Adrenal gland (tissue), 12 donors: Measurements from ENCODE around the gene HOXD12. TPM values are rescaled to one million over a fixed set of nuclear protein-coding genes. Genes with fewer than 3 reads are reported as not detected.
A peak's percentile ranks its signal among the peaks of the same experiment; 100 is the strongest.

Source experiments
- DNase-seq, 7 donors: peaks; one replicate each; pipeline ENCODE4 v3.0.0-alpha.2; 2019 to 2020
- H3K27ac ChIP-seq, 5 donors: fragments of 200-600 bp; sonication (generic) in 4 of 5; 1 replicate in 3 of 5; 2 replicates in 2 of 5; pipeline versions ENCODE4 v1.5.1 to v1.8.0; 2016 to 2020; ENCODE audit warnings: mild to moderate bottlenecking in 1 of 5
- H3K27me3 ChIP-seq: fragments of 200-600 bp; 2 replicates; pipeline ENCODE4 v1.8.0; 2021
- H3K36me3 ChIP-seq, 2 donors: fragments of 200-600 bp; replicated peaks in 1 of 2; 1 replicate in 1 of 2; 2 replicates in 1 of 2; pipeline versions ENCODE4 v1.5.1 to v1.8.0; 2018 to 2022
- H3K4me1 ChIP-seq, 2 donors: fragments of 200-600 bp; replicated peaks in 1 of 2; 1 replicate in 1 of 2; 2 replicates in 1 of 2; pipeline versions ENCODE4 v1.5.1 to v1.8.0; 2018 to 2021
- H3K4me3 ChIP-seq, 4 donors: fragments of 200-600 bp; sonication (generic) in 3 of 4; one replicate each; pipeline ENCODE4 v1.5.1; 2016 to 2018
- H3K9me3 ChIP-seq, 3 donors: fragments of 200-600 bp; sonication (generic) in 1 of 3; replicated peaks in 1 of 3; 1 replicate in 2 of 3; 2 replicates in 1 of 3; pipeline versions ENCODE4 v1.5.1 to v1.8.0; 2016 to 2021
- CTCF ChIP-seq, 6 experiments: fragments of 450-650 bp in 4 of 6; fragments of 200-600 bp in 2 of 6; sonication (generic) in 1 of 6; IDR thresholded peaks; 1 replicate in 5 of 6; 2 replicates in 1 of 6; pipeline versions ENCODE4 v1.5.1 to v1.8.0; 2016 to 2021; ENCODE audit warnings: antibody characterized with exemption in 6 of 6, mild to moderate bottlenecking in 2 of 6, moderate library complexity in 1 of 6
- POLR2A ChIP-seq, 2 donors: fragments of 450-650 bp; IDR thresholded peaks; one replicate each; pipeline ENCODE4 v1.6.1; 2017; ENCODE audit warnings: antibody characterized with exemption in 2 of 2, mild to moderate bottlenecking in 2 of 2, moderate library complexity in 1 of 2
- WGBS, 4 donors: extraction: QIAGEN DNeasy Blood & Tissue Kit in 2 of 4; methylation state at CpG; one replicate each; pipeline versions ENCODE4 v1.1.5 to v1.1.7; 2013 to 2017; 5-methylcytosine and 5-hydroxymethylcytosine counted together
- intact Hi-C, 2 donors: fragments of 100-400 bp; cut with DNase I; formaldehyde crosslinking; loops; one replicate each; pipeline versions ENCODE4 v1.14.1 to v1.15.0; 2022 to 2023
- polyA plus RNA-seq, 3 donors: library from polyadenylated mRNA; stranded (reverse); fragments of 200-250 nt in 2 of 3; fragments of 350-450 nt in 1 of 3; fragmentation: Illumina TruSeq in 1 of 3; extraction: RNeasy Lipid Tissue Mini Kit (QIAGEN cat#74804) in 1 of 3; gene quantifications; one replicate each; pipeline ENCODE4 v1.2.3, GENCODE V29; 2013 to 2014
- total RNA-seq, 9 donors: library from RNA; depleted of rRNA in 4 of 9; stranded (reverse); fragments of >200 nt in 4 of 9; fragments of 120-200 nt in 1 of 9; fragmentation: NEBNext Ultra II Directional in 1 of 9; extraction: Animal tissue kit (Norgen Biotek cat#: 25700) in 1 of 9; gene quantifications; one replicate each; pipeline versions ENCODE4 v1.1.0 to v1.2.4, GENCODE V29; 2013 to 2023
- donor health status: healthy with polysubstance abuse.
- donor health status: Bipolar disorder and iron deficiency.
- donor health status: DM: yes; HTN: yes; CAD: no.
- donor health status: DM: no; HTN: no; CAD: no.
- donor health status: DM: no; HTN: no; CAD: no.
- donor health status: DM: yes; HTN: yes; CAD: no.

The HOXD12 gene
- total and polyA plus RNA-seq, 12 donors = not detected

DNA sequence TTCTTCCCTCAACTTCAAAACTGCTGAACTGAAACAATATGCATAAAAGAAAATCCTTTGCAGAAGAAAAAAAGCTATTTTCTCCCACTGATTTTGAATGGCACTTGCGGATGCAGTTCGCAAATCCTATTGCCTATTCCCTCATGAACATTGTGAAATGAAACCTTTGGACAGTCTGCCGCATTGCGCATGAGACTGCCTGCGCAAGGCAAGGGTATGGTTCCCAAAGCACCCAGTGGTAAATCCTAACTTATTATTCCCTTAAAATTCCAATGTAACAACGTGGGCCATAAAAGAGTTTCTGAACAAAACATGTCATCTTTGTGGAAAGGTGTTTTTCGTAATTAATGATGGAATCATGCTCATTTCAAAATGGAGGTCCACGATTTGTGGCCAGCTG lies 38.3 kb downstream of the HOXD12 start:
- peaks cover 31 to 52% of the 10 kb centered on the region in 2 donors for H3K4me1 ChIP-seq
- no peaks in the 10 kb centered on the region for H3K27me3 ChIP-seq
- DNase-seq = peak in 2 of 7 donors; percentile 26 to 53
- no peaks in the 10 kb centered on the region for H3K9me3 ChIP-seq
- H3K4me3 ChIP-seq = peak overlapping the region in 2 of 4 donors; percentile 42 to 96
- H3K27ac ChIP-seq = peak overlapping the region in 4 of 5 donors; percentile 58 to 97 (median 89)
- WGBS, 4 donors = 44 to 71% (median 57%) methylated on average over 8 of the region's 8 CpGs
- intact Hi-C loops = no loop called here
- TF ChIP-seq CTCF (IDR thresholded peaks at IDR 0.05) (no peak), POLR2A (IDR thresholded peaks at IDR 0.05) (no peak)
- peaks cover 0 to 2% of the 10 kb centered on the region in 2 donors for H3K36me3 ChIP-seq

DNA sequence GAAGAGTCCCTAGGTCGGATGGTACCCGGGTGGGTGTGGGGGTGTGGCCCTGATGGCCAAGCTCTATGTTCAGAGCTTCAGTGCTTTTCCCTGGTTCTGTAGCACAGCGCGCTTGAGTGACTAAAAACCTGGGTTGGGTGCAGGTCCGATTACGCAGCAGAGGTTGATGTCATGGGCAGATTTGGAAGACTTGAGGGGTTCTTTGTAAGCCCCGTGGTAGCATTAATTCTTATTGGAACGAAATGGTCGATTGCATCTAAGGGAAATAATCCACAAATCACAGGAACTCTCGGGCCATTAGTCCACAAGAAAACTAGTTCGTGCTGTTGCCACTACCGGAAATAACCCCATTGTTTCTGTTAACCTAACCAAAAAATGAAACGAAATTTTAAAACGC lies 38.9 kb downstream of the HOXD12 start:
- intact Hi-C loops = no loop called here
- Histone ChIP-seq H3K36me3 (no peaks in the 10 kb centered on the region), H3K4me3 (peak overlapping the region in 1 of 4 donors; percentile 96), H3K4me1 (peaks cover 31 to 46% of the 10 kb centered on the region in 2 donors), H3K9me3 (no peaks in the 10 kb centered on the region), H3K27ac (peak overlapping the region; percentile 58 to 97 (median 78)), H3K27me3 (no peaks in the 10 kb centered on the region)
- DNase-seq = peak in 2 of 7 donors; percentile 49 to 68
- TF ChIP-seq CTCF (IDR thresholded peaks at IDR 0.05) = no peak
- no peak for TF ChIP-seq POLR2A (IDR thresholded peaks at IDR 0.05)
- 15 to 49% (median 22%) methylated on average over 14 of the region's 14 CpGs for WGBS, 4 donors

GRCh38 chr2:176138923-176139660 lies 39.5 kb downstream of the HOXD12 start:
- peaks cover 31 to 46% of the 10 kb centered on the region in 2 donors for H3K4me1 ChIP-seq
- 15 to 38% (median 26%) methylated on average over 27 to 28 of the region's 28 CpGs for WGBS, 4 donors
- peak overlapping the region in 2 of 4 donors; percentile 13 to 96 for H3K4me3 ChIP-seq
- TF ChIP-seq CTCF (IDR thresholded peaks at IDR 0.05) (no peak), POLR2A (IDR thresholded peaks at IDR 0.05) (no peak)
- no peaks in the 10 kb centered on the region for H3K36me3 ChIP-seq
- no peaks in the 10 kb centered on the region for H3K27me3 ChIP-seq
- peak overlapping the region; percentile 58 to 97 (median 78) for H3K27ac ChIP-seq
- no peaks in the 10 kb centered on the region for H3K9me3 ChIP-seq
- peak in 6 of 7 donors; percentile 45 to 71 (median 54) for DNase-seq
- intact Hi-C loops = no loop called here

GRCh38 chr2:176139661-176140512 lies 40.3 kb downstream of the HOXD12 start:
- H3K4me3 ChIP-seq = peak overlapping the region in 2 of 4 donors; percentile 38 to 96
- no peaks in the 10 kb centered on the region for H3K36me3 ChIP-seq
- no peaks in the 10 kb centered on the region for H3K27me3 ChIP-seq
- WGBS, 4 donors = 17 to 32% (median 19%) methylated on average over 27 to 41 of the region's 41 CpGs
- H3K4me1 ChIP-seq = peaks cover 28 to 39% of the 10 kb centered on the region in 2 donors
- intact Hi-C loops = loop anchor here (2.0 to 5.0 kb wide), 3 partner anchors 312 to 497 kb away; no protein-coding TSS in a partner anchor
- H3K9me3 ChIP-seq = no peaks in the 10 kb centered on the region
- H3K27ac ChIP-seq = peak overlapping the region; percentile 58 to 97 (median 78)
- DNase-seq = peak in 6 of 7 donors; percentile 43 to 75 (median 52)
- TF ChIP-seq CTCF (IDR thresholded peaks at IDR 0.05) (no peak), POLR2A (IDR thresholded peaks at IDR 0.05) (peak in 1 of 2 donors; percentile 24)
